HL-60 (cell line): ENCODE results near the gene ENOX1.

ENCODE experiments used
- CTCF ChIP-seq: IDR thresholded peaks from one replicate; pipeline ENCODE4 v1.5.1; 2011; ENCODE audit warnings: low read length, control low read depth, inconsistent platforms; ENCODE audit not compliant: insufficient read depth
- GABPA ChIP-seq: IDR thresholded peaks from 2 replicates; pipeline ENCODE4 v1.6.1; 2012; ENCODE audit warnings: low read depth
- POLR2AphosphoS5 ChIP-seq: IDR thresholded peaks from 2 replicates; pipeline ENCODE4 v1.6.1; 2012; ENCODE audit warnings: low read depth
- REST ChIP-seq: IDR thresholded peaks from 2 replicates; pipeline ENCODE4 v1.6.1; 2012; ENCODE audit warnings: low read depth; ENCODE audit not compliant: insufficient replicate concordance

- TF ChIP-seq CTCF = no peak
- TF ChIP-seq POLR2AphosphoS5 = no peak
- no peak for TF ChIP-seq REST
- no peak for TF ChIP-seq GABPA
Measured at GRCh38 chr13:43769529-43769928, 17.2 kb downstream of the ENOX1 start.
